Chondrocyte (in vitro differentiated cells): ENCODE data around the gene GAS6. TPM values are rescaled to one million over a fixed set of nuclear protein-coding genes. Genes with fewer than 3 reads are reported as not detected.
A peak's percentile ranks its signal among the peaks of the same experiment; 100 is the strongest.

Experiments used
- DNase-seq: peaks from one replicate; pipeline ENCODE4 v3.0.0; 2021; ENCODE audit warnings: mixed read lengths, low spot score
- H3K27ac Mint-ChIP-seq: one replicate; pipeline ENCODE4 v1.8.0; 2021; ENCODE audit warnings: mild to moderate bottlenecking, moderate library complexity, mixed read lengths; ENCODE audit not compliant: unreplicated experiment
- H3K27me3 Mint-ChIP-seq: 2 replicates; pipeline ENCODE4 v1.8.0; 2021; ENCODE audit warnings: low read depth, mixed read lengths
- H3K36me3 Mint-ChIP-seq: 2 replicates; pipeline ENCODE4 v1.8.0; 2021; ENCODE audit warnings: low read depth, mixed read lengths
- H3K4me1 Mint-ChIP-seq: 2 replicates; pipeline ENCODE4 v1.8.0; 2021; ENCODE audit warnings: low read depth, mild to moderate bottlenecking, mixed read lengths
- H3K4me3 Mint-ChIP-seq: one replicate; pipeline ENCODE4 v1.8.0; 2021; ENCODE audit warnings: mild to moderate bottlenecking, moderate library complexity, mixed read lengths; ENCODE audit not compliant: unreplicated experiment
- H3K9me3 Mint-ChIP-seq: 2 replicates; pipeline ENCODE4 v1.8.0; 2021; ENCODE audit warnings: low read depth, mixed read lengths
- total RNA-seq: library from RNA; stranded (reverse); gene quantifications from 3 replicates; pipeline ENCODE4 v1.2.1, GENCODE V29; 2021
- TF ChIP-seq, protein P1 (sequence below): fragments of 200-600 bp; sonication (generic); IDR thresholded peaks from 2 replicates; pipeline ENCODE4 v1.5.0; 2021; ENCODE audit warnings: antibody characterized with exemption, mild to moderate bottlenecking, moderate library complexity

The GAS6 gene
- total RNA-seq, 1 donor from 2014 or later = 111 TPM

DNA sequence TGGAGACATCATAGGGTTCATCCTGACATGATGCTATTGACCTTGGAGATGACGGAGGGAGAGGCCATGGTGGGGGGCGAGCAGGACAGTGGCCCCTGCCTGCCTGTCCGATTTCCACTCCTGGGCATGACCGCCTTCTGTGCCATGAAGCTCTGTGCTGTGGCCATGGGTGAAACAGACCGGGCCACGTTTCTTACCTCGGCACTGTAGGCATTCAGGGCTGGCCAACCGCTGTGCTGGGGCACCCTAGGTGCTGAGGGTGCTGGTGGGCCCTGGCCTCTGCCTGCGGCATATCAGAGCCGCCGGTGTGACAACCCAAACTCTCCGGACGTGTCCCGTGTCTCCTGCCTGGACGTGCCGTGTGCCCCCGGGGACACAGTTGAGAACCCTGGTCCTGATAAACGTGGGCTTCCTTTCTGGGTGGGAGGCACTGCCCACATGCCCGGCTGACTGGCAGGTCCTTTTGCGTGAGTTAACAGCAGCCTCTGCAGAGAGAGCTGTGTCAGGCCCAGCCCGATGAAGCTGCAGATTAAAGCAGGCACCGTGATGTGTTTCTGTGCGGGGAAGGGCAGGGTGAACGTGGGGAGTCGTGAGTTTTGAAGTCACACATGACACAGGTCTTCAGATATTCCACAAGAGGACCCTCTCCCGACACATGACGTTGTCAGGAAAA is 58.3 kb downstream of the GAS6 start:
- TF ChIP-seq, protein P1, sequence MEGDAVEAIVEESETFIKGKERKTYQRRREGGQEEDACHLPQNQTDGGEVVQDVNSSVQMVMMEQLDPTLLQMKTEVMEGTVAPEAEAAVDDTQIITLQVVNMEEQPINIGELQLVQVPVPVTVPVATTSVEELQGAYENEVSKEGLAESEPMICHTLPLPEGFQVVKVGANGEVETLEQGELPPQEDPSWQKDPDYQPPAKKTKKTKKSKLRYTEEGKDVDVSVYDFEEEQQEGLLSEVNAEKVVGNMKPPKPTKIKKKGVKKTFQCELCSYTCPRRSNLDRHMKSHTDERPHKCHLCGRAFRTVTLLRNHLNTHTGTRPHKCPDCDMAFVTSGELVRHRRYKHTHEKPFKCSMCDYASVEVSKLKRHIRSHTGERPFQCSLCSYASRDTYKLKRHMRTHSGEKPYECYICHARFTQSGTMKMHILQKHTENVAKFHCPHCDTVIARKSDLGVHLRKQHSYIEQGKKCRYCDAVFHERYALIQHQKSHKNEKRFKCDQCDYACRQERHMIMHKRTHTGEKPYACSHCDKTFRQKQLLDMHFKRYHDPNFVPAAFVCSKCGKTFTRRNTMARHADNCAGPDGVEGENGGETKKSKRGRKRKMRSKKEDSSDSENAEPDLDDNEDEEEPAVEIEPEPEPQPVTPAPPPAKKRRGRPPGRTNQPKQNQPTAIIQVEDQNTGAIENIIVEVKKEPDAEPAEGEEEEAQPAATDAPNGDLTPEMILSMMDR = no peak
- H3K9me3 Mint-ChIP-seq = peaks cover 5% of the 10 kb centered on the region
- no peak overlapping the region for H3K27ac Mint-ChIP-seq
- H3K4me3 Mint-ChIP-seq = no peak overlapping the region
- H3K4me1 Mint-ChIP-seq = peaks cover 5% of the 10 kb centered on the region
- peaks cover 1% of the 10 kb centered on the region for H3K36me3 Mint-ChIP-seq
- peak; percentile 73 for DNase-seq
- no peaks in the 10 kb centered on the region for H3K27me3 Mint-ChIP-seq

DNA sequence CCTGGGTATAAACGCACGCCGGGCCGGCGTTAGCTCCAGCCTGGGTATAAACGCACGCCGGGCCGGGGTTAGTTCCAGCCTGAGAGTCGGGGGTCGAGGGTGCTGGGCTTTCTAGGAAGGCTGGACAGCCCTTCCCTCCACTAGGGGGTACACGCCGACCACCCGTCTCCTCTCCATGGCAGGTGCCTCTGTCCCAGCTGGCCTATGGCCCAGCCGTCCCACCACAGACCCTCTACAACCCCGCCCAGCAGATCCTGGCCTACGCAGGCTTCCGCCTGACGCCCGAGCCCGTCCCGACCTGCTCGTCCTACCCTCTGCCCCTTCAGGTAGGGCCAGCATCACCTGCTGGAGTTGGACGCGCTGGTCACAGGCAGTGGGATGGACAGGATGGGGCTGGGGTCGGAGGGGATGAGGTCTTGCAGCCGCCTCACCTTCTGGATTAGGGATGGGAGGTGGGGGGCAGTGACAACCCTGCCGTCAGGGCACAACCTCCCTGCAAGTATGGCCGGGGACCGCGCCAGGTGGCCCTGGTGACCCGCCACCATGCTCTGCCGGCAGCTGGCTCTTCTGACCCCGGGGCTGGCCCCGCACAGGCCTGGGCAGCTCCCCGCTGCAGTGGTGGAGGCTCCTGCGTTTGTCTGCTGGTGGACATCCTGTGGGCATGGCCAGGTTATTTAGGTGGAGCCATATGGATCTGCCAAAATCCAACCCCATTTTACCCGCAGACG is 59.0 kb downstream of the GAS6 start:
- Mint-ChIP-seq H3K36me3 (peaks cover 1% of the 10 kb centered on the region), H3K9me3 (peaks cover 5% of the 10 kb centered on the region), H3K4me3 (no peak overlapping the region), H3K4me1 (peaks cover 5% of the 10 kb centered on the region), H3K27ac (no peak overlapping the region), H3K27me3 (no peaks in the 10 kb centered on the region)
- peak; percentile 75 for DNase-seq
- TF ChIP-seq, protein P1 = no peak

DNA sequence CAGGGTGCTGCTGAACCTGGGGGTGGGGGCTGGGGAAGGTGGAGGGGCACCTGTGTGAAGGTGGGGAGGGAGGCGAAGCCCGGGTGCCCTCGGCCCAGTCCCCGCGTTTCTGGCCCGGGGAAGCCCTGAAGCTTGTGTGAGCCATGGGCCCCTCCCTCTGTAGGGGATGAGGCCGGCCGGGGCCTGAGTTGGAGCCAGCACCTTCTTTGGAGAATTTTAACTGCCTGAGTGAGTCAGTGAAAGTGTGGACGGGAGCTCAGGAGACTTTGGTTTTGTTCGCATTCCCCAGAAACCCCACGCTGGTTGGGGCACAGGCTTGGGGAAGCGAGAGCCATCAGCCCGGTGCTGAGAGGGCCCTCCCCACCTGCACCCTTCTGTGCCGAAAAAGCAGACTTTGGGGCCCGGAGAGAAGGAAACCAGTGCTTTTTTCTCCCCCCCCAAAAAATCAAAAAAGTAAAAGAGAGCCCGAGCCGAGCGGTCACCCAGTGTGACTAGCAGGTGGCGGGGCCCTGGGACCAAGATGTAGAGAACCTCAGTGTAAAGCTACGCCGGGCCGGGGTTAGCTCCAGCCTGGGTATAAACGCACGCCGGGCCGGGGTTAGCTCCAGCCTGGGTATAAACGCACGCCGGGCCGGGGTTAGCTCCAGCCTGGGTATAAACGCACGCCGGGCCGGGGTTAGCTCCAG is 59.7 kb downstream of the GAS6 start:
- peaks cover 5% of the 10 kb centered on the region for H3K9me3 Mint-ChIP-seq
- no peak overlapping the region for H3K4me3 Mint-ChIP-seq
- no peaks in the 10 kb centered on the region for H3K27me3 Mint-ChIP-seq
- no peak overlapping the region for H3K27ac Mint-ChIP-seq
- H3K4me1 Mint-ChIP-seq = peaks cover 5% of the 10 kb centered on the region
- DNase-seq = peak; percentile 71
- peaks cover 1% of the 10 kb centered on the region for H3K36me3 Mint-ChIP-seq
- TF ChIP-seq, protein P1 = no peak

DNA sequence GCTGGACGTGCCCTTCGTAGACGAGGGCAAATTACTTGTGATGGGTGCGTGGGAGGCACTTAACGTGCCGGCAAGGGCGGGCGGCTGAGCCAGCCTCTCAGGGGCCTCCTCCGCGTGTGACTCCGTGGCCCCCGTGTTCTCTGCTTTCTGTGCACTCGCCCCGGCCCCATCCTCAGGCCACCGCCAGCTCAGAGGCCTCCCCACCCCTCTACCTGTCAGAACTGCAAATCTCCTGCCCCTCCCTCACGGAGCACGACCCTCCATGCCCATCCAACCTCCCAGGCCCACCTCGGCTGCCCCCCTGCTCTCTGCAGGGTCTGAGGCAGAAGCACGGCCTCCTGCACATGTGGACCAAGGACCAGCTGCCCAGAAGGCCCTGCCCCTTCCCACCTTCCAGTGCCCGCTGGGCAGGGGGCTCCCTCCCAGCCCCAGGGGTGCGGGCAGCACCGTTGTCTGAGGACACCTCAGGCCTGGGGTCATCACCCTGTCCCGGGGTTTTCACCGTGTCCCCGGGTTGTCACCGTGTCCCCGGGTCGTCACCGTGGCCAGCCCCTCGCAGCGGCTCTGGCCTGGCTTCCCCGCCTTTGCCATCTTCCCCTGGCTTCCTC is 60.4 kb downstream of the GAS6 start:
- Mint-ChIP-seq H3K27me3 (no peaks in the 10 kb centered on the region), H3K9me3 (peaks cover 2% of the 10 kb centered on the region), H3K36me3 (no peaks in the 10 kb centered on the region), H3K27ac (no peak overlapping the region), H3K4me3 (no peak overlapping the region), H3K4me1 (peaks cover 5% of the 10 kb centered on the region)
- TF ChIP-seq, protein P1 = no peak
- DNase-seq = peak; percentile 84

DNA sequence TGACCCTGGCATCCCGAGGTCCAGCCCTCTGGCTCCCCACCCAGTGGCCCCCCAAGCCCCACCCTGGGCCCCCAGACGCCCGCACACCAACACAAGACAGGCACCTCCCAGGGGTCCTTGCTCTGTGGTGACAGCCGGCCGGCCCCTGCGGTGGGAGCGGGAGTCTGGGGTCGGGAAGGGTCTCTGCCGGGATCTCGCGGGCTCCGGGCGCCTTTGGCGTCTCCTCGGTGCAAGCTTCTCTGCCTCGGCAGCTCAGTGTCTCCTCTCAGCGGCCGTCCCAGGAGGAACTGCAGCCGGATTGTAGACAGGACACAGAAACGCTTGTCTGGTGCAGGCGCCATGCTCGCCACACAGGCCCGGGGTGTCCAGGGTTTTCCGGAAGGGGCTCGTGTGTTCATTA is 61.1 kb downstream of the GAS6 start:
- TF ChIP-seq, protein P1 = no peak
- peaks cover 5% of the 10 kb centered on the region for H3K4me1 Mint-ChIP-seq
- no peaks in the 10 kb centered on the region for H3K36me3 Mint-ChIP-seq
- H3K4me3 Mint-ChIP-seq = no peak overlapping the region
- no peaks in the 10 kb centered on the region for H3K9me3 Mint-ChIP-seq
- no peaks in the 10 kb centered on the region for H3K27me3 Mint-ChIP-seq
- no peak overlapping the region for H3K27ac Mint-ChIP-seq
- DNase-seq = peak; percentile 34
